ENCODE data around the gene MTERF2. TPM values are rescaled to one million over a fixed set of nuclear protein-coding genes. Genes with fewer than 3 reads are reported as not detected.

Gene MTERF2
- total RNA-seq, 2 donors from 2014 or later = 9.3 to 11.6 TPM

GRCh38 chr12:106956048-106956578, 30.8 kb downstream of the MTERF2 start:
- no peaks in the 10 kb centered on the region for H3K36me3 ChIP-seq
- peaks cover 5% of the 10 kb centered on the region for H3K4me1 ChIP-seq
- intact Hi-C loops (cut with DNase I) = no loop called here
- H3K9ac ChIP-seq (ENCODE audit: low read depth in 2 of 2, low read length in 2 of 2) = peak overlapping the region; percentile 90 to 92
- H3K9me3 ChIP-seq = no peaks in the 10 kb centered on the region
- peak overlapping the region; percentile 93 for H3K27ac ChIP-seq
- H3K4me3 ChIP-seq = peak overlapping the region; percentile 79
- no peaks in the 10 kb centered on the region for H3K27me3 ChIP-seq
- peak; percentile 70 for DNase-seq
- TF ChIP-seq CTCF (IDR thresholded peaks at IDR 0.05) = no peak

- Histone ChIP-seq H3K27me3 (no peaks in the 10 kb centered on the region), H3K27ac (peak within 1 kb of the TSS; percentile 93), H3K4me1 (peaks cover 5% of the 10 kb centered on the region), H3K4me3 (peak within 1 kb of the TSS; percentile 79), H3K9me3 (no peaks in the 10 kb centered on the region), H3K9ac (ENCODE audit: low read depth in 2 of 2, low read length in 2 of 2) (peak within 1 kb of the TSS; percentile 90 to 92), H3K36me3 (no peaks in the 10 kb centered on the region)
- DNase-seq = peak; percentile 87
- TF ChIP-seq CTCF (IDR thresholded peaks at IDR 0.05) = no peak
- intact Hi-C loops (cut with DNase I) = no loop called here
Measured at GRCh38 chr12:106955377-106956047, 31.4 kb downstream of the MTERF2 start, which contains the start of gene TMEM263. TMEM263 (plus strand) TSS chr12:106955907; CDS start chr12:106967117, 11,210 bp downstream.

- Histone ChIP-seq H3K27ac (peak overlapping the region; percentile 93), H3K4me1 (peaks cover 5% of the 10 kb centered on the region), H3K27me3 (no peaks in the 10 kb centered on the region), H3K4me3 (peak overlapping the region; percentile 79), H3K36me3 (no peaks in the 10 kb centered on the region), H3K9ac (ENCODE audit: low read depth in 2 of 2, low read length in 2 of 2) (peak overlapping the region; percentile 12 to 62), H3K9me3 (no peaks in the 10 kb centered on the region)
- intact Hi-C loops (cut with DNase I) = no loop called here
- TF ChIP-seq CTCF (IDR thresholded peaks at IDR 0.05) = no peak
- DNase-seq = peak; percentile 32
Measured at GRCh38 chr12:106954462-106955376, 32.2 kb downstream of the MTERF2 start.

GRCh38 chr12:106953352-106954250, 33.3 kb downstream of the MTERF2 start:
- no peak overlapping the region for H3K27ac ChIP-seq
- no peak overlapping the region for H3K9ac ChIP-seq (ENCODE audit: low read depth in 2 of 2, low read length in 2 of 2)
- intact Hi-C loops (cut with DNase I) = no loop called here
- TF ChIP-seq CTCF (IDR thresholded peaks at IDR 0.05) = no peak
- no peaks in the 10 kb centered on the region for H3K36me3 ChIP-seq
- H3K9me3 ChIP-seq = no peaks in the 10 kb centered on the region
- no peaks in the 10 kb centered on the region for H3K27me3 ChIP-seq
- H3K4me3 ChIP-seq = no peak overlapping the region
- H3K4me1 ChIP-seq = peaks cover 5% of the 10 kb centered on the region
- DNase-seq = no peak

- Histone ChIP-seq H3K9me3 (no peaks in the 10 kb centered on the region), H3K4me3 (no peak overlapping the region), H3K4me1 (no peaks in the 10 kb centered on the region), H3K9ac (ENCODE audit: low read depth in 2 of 2, low read length in 2 of 2) (no peak overlapping the region), H3K36me3 (no peaks in the 10 kb centered on the region), H3K27ac (no peak overlapping the region), H3K27me3 (no peaks in the 10 kb centered on the region)
- intact Hi-C loops (cut with DNase I) = no loop called here
- no peak for TF ChIP-seq CTCF (IDR thresholded peaks at IDR 0.05)
- DNase-seq = no peak
Measured at GRCh38 chr12:106950591-106950990, 36.4 kb downstream of the MTERF2 start.

All from colonic mucosa (tissue), 4 donors.